22Rv1 (cell line): ENCODE measurements around the gene IGLL5.

ENCODE experiments used
- CTCF ChIP-seq: fragments of 450-650 bp; IDR thresholded peaks from 2 replicates; pipeline ENCODE4 v1.5.1; 2017; ENCODE audit warnings: mild to moderate bottlenecking
- ZFX ChIP-seq: fragments of 450-650 bp; IDR thresholded peaks from 2 replicates; pipeline ENCODE4 v1.6.1; 2017; ENCODE audit warnings: antibody characterized with exemption, borderline replicate concordance

GRCh38 chr22:22909605-22910271 lies 22.1 kb downstream of the IGLL5 start:
- TF ChIP-seq ZFX (no peak), CTCF (no peak)
